Activated gamma-delta T cell (primary cell): ENCODE data around the gene COBL.

ENCODE experiments used
- DNase-seq: peaks from one replicate; lab custom pipeline; 2025; lab: John Stamatoyannopoulos, UW

The COBL gene

DNA sequence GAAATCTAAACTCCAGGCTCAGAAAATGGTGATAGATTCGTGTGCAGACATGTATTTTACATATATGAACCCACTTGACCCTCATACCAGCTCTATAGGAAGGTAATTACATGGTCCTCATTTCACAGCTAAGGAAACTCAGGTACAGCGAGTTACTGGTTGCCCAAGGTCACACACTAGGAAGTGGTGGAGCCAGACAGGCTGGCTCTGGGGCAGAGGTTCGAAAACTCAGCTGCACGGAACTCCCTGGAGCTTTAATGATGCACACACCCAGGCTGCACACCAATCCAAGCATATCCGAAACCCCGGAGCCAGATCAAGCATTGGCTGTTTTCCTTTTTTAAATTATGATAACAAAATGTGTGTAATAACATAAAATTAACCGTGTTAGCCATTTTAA, 172.4 kb downstream of the COBL start:
- no peak for DNase-seq

DNA sequence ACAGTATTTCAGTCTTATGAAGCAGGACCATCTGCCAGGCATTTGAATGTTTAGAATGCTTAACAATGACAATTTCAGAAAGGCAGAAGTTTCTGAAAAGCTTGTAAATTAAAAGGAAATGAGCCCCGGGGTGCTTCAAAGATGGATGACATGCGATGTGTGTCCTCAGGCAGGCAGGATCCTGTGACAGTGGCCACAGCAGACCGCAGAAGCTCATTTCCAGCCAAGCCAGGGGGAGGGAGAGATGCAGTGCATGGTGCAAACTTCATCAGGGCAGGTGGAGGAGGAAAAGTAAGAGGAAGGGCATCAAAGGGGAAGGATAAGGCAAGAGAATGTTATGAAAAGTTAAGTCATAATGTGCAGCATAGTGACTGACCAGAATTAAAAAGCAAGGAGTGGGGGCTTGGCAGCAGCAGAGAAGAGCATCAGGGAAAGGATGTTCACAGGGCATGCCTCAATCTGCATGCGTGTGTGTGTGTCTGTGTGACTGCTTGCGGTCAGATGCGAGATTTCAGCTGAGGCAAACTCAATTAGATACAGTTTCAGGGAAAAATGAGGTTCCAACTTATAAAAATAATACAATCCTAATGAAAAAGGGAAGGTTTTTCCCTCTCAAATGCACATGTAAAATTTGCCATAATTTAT, 173.7 kb downstream of the COBL start:
- DNase-seq: no peak

GRCh38 chr7:51141451-51142003, 175.1 kb downstream of the COBL start:
- DNase-seq: no peak

DNA sequence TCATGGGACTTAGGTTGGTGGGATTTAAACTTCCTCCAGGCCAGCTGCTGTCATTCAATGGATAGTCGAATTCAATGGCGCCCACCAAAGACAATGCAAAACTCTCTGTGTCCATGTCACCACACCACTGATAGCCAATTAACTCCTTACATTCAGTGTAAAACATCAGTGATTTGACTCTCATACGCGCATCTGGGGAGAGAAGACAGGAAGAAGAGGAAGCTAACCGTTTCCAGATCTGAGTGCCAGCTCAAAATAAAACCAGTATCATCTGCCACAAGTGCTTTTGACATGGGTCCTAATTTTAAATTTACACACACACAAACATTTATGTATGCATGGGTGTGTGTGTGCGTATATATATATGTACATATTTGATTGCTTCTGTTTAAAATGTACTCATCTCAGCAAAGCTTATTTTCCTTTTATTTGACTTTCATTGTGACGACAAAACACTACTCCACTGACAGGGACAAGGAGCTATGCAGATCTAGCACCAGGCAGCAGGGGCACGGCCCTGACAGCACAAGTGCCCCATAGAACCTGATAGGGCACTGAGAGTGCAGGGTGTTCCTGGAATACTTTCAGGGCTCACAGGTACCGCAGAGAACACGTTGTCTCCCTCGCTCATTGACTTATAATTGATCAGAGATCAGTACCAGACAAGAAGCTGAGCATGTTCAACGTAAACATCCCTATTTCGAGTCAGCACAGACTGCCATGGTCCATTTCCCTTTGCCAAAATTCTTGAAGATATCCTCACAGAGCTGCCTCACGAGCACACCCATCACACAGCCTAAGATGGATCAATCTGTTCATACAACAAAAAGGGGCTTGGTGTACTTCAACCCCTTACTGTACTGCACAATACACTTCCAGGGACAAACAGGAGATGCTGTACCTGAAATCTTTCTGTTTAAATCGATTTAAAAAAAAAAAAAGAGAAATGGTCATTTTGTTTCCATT, 176.1 kb downstream of the COBL start:
- no peak for DNase-seq

DNA sequence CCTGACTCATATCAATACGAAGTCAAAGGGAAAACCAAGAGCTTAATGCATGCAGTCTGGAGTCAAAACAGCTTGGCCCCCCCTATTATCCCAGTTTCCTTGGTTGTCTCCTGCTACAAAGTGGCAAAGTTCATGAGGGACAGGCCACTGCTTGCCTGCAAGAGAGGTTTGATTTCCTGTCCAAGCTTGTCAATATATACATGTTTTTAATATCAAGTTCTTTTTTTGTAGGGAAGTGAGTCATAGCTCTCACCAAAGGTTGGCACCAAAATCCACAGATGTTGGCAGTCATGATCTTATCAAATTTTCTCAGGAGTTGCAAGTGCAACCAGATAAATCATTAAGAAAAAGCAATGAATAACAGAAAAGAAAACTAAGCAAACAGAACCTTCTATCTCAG, 176.8 kb downstream of the COBL start:
- DNase-seq: no peak

- DNase-seq: no peak
Observed at GRCh38 chr7:51138123-51139085, 178.2 kb downstream of the COBL start.

GRCh38 chr7:51135576-51135975, 181.0 kb downstream of the COBL start:
- no peak for DNase-seq

DNA sequence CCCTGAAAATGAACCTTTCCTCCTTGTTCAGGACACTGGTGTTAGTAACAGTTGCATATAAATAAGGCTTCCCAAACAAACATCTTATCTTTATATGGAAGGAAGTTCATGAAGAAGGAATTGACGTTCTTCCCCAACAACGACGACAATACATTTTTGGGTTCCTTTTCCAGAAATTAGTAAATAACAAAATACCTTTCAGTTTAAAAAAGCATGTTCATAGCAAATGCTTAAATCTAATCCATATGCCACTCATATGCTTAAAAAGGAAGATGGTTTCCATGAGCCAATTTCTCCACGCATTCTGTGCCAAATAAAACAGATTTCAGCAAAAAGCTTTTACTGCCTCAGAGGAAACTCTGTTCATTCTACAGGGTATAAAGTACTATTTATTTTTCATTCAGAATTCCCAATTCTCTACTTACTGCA, 182.6 kb downstream of the COBL start:
- DNase-seq: no peak

DNA sequence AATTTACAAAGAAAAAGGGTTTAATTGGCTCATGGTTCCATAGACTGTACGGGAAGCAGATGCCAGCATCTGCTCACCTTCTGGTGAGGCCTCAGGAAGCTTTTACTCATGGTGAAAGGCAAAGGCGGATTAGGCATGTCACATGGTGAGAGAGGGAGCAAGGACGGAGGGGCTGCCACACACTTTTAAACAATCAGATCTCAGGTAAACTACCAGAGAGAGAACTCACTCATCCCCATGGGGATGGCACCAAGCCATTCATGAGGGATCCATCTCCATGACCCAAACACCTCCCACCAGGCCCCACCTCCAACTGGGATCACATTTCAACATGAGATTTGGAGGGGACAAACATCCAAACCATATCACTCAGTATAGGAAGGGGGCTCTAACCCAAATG, 183.9 kb downstream of the COBL start:
- no peak for DNase-seq

GRCh38 chr7:51129527-51130472, 186.8 kb downstream of the COBL start:
- DNase-seq: no peak

DNA sequence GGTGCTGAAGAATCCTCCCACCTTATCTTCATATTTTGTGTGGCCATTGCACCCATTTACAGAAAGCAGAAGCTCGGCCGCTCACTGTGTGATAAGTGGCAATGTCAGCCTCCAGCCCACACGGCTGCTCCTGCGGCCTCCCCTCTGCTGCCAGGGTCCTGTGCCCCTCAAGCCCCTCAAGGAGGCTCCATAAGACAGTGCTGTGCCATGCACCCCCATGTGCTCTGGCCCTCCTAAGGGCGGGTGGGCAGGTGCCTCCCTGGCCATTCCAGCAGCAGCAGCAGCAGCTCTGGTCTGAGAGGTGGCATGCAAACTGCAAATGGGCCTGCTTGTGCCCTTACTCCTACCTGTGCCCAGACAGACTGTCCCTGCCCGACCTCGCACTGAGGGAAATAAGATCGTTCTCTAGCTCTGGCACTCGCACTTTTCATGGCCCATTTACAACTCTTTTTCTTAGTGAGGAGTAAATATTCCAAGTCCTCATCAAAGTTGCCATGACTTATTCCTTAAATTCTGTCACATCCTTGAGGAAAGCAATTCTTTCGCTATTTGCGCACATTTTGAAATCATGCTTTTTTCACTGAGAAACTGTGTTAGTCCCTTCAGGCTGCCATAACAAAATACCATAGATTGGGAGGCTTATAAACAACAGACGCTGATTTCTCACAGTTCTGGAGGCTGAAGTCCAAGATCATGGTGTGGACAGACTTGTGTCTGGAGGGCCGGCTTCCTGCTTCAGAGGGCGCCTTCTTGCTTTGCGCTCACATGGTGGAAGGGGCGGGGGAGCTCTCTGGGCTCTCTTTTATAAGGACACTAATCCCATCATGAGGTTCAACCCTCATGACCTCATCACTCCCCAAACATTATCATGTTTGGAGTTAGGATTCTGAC, 187.8 kb downstream of the COBL start:
- no peak for DNase-seq

DNA sequence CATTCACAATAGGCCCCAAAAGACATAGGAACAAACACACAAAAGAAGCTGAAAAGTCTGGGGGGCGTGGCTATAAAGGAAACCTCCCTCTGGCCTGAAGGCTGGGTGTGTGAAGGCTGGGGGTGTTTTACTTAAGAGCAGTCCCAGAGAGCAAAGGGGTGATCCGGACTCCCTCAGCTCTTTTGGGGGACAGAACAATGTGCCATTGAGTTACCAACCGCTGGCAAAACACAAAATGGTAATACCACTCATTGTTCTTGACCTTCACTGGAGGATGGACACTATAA, 189.0 kb downstream of the COBL start:
- no peak for DNase-seq

DNA sequence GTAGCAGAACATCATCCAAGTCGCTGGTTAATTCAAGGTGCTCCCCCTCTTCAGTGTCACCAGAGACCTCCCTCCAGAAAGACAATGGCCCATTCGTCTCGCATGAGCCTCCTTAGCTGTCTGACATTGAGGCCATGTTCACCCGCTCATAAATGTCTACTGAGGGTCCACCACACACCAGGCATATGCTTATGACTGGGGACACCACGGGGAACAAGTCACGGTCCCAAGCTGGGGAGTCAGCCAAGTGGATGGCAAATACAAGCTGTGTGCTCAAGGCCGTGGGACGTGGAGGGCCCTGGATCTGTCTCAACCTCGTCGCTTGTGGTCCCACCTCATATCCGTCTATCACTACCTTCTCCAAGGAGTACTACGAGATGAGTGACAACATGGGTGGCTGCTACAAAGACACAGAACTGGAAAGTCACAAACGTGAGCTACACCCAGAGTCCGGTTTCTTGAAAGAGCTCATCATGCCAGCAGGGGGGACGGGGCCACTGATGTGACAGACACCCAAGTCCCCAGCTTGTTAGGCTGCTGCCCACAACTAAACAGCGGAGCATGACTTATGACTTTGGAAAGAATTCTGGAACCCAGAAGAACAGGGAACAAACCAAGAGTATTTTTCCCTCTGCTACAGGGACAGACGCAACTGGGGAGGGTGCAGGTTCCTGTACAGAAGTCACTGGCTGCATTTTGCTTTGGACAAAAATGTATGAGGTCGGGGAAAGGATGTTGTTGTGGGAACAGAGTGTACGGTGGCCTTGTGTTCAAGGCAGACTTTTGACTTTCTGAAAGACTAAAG, 189.6 kb downstream of the COBL start:
- DNase-seq: no peak

DNA sequence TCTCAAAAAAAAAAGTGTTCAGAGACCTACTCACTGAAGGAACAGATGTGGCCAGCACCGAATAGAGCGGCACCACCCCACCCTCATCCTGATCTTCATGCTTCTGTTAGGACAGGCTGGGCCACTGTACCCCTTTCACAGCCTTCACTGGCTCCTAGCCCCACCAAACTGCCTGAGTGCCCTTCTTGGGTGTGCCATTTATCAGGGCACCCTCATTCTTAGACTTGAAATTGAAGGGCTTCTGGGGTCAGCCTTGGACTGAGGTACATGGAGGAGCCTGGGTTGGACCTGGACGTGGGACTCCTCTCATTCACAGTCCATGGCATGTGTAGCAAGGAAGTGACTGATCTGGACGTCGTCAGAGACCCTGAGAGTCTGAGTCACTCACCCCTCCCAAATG, 190.3 kb downstream of the COBL start:
- no peak for DNase-seq

GRCh38 chr7:51124321-51124720, 192.3 kb downstream of the COBL start:
- DNase-seq: no peak

DNA sequence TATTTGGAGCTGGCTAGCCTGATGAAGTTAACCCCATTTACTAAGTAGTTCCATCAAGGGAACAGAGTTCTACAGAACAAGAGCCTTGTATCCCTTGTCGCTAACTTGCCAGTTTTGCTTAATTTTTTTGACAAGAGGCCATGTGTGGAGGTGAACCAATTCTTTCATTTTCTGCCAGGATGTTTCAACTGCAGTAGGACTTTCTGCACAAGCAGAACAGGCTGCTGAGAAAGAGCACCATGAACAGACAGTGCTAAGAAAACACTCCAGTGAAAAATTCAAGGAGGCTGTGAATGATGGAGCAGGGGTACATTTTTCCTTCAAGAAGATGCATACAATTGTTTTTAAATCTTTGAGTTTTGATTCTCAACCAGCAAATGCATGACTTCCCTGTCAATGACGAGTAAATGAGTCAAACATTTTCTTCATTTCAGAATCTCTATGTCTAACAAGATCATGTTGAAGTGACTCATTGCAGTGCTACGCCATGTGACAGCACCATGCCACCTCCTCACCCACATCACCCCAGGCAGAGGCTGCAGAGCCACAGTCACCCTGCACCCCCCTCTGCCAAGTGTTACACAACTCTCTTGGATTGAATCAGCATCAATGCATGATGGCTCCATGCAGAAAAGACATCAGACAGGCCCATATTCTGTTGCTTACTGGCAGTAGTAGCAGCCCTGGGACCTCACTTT, 193.1 kb downstream of the COBL start:
- DNase-seq: no peak

GRCh38 chr7:51121931-51122425, 194.6 kb downstream of the COBL start:
- no peak for DNase-seq
